ENCODE measurements around the gene KCNJ5.

Gene KCNJ5
- total RNA-seq = 0 to 0.35 (median 0.09) reads per million in 4 experiments

- no peak for DNase-seq
Measured at GRCh38 chr11:128890543-128891368, at the start of gene KCNJ5. KCNJ5 (plus strand) TSS chr11:128891356; CDS start chr11:128911274, 19,918 bp downstream.

- no peak for DNase-seq
Measured at GRCh38 chr11:128841461-128842072, 49.6 kb upstream of the KCNJ5 start.

GRCh38 chr11:128843198-128843785, 47.9 kb upstream of the KCNJ5 start:
- no peak for DNase-seq

- DNase-seq = no peak
Measured at GRCh38 chr11:128845334-128845780, 45.8 kb upstream of the KCNJ5 start.

- no peak for DNase-seq
Measured at GRCh38 chr11:128846985-128847384, 44.2 kb upstream of the KCNJ5 start.

GRCh38 chr11:128848815-128849455, 42.2 kb upstream of the KCNJ5 start:
- DNase-seq = peak; percentile 47

GRCh38 chr11:128852327-128853023, 38.7 kb upstream of the KCNJ5 start:
- DNase-seq = no peak

GRCh38 chr11:128853559-128853958, 37.6 kb upstream of the KCNJ5 start:
- DNase-seq = no peak

- no peak for DNase-seq
Measured at GRCh38 chr11:128854841-128855240, 36.3 kb upstream of the KCNJ5 start.

GRCh38 chr11:128856241-128856640, 34.9 kb upstream of the KCNJ5 start:
- no peak for DNase-seq

- DNase-seq = no peak
Measured at GRCh38 chr11:128857341-128857740, 33.8 kb upstream of the KCNJ5 start.

- DNase-seq = peak; percentile 57
Measured at GRCh38 chr11:128859563-128860441, 31.4 kb upstream of the KCNJ5 start.

- DNase-seq = no peak
Measured at GRCh38 chr11:128860571-128861361, 30.4 kb upstream of the KCNJ5 start.

GRCh38 chr11:128862406-128862805, 28.8 kb upstream of the KCNJ5 start:
- DNase-seq = no peak

GRCh38 chr11:128862908-128863660, 28.1 kb upstream of the KCNJ5 start:
- DNase-seq = no peak

- no peak for DNase-seq
Measured at GRCh38 chr11:128865490-128865889, 25.7 kb upstream of the KCNJ5 start.

GRCh38 chr11:128867277-128867676, 23.9 kb upstream of the KCNJ5 start, which contains the start of gene KCNJ1:
KCNJ1 (minus strand) TSS chr11:128867296; CDS start chr11:128840243, 27,053 bp downstream.
- DNase-seq = no peak

- DNase-seq = no peak
Measured at GRCh38 chr11:128868841-128869671, 22.1 kb upstream of the KCNJ5 start.

GRCh38 chr11:128871168-128871610, 20.0 kb upstream of the KCNJ5 start:
- DNase-seq = no peak
